Measurements from ENCODE around the gene ARSB. TPM values are rescaled to one million over a fixed set of nuclear protein-coding genes. Genes with fewer than 3 reads are reported as not detected.

Gene ARSB
- total and polyA plus RNA-seq, 9 of the 15 experiments (the other 6 are each of a cell fraction or from before 2014, with no cell fraction given) = 0.52 to 4.6 (median 2.4) TPM

DNA sequence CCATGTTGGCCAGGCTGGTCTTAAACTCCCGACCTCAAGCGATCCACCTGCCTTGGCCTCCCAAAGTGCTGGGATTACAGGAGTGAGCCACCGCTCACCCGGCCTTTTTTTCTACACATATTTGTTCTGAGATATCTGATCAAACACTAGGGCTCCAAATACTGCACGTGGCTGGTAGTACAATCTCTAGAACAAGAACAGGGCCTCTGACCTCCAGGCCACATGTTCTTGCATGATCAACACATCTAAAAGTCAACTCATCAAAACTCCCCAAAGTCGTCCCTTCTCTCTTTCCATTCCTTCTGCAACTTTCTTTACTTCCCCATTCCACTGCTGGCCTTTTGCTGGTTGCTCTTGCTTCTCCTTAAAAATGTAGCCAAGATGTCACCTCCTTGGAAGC lies 223.3 kb downstream of the ARSB start:
- peak in 1 of 4 experiments; percentile 20 for DNase-seq (ENCODE audit: extremely low read depth in 1 of 4, low spot score in 3 of 4)
- CTCF ChIA-PET (ENCODE audit: low intra/inter-chr PET ratio) = no interaction called here
- TF ChIP-seq, protein P1, sequence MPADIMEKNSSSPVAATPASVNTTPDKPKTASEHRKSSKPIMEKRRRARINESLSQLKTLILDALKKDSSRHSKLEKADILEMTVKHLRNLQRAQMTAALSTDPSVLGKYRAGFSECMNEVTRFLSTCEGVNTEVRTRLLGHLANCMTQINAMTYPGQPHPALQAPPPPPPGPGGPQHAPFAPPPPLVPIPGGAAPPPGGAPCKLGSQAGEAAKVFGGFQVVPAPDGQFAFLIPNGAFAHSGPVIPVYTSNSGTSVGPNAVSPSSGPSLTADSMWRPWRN (IDR thresholded peaks at IDR 0.05; ENCODE audit: low read depth) = peak; percentile 30; the same call in 1 of the 2 replicates
- TF ChIP-seq C11orf30 (IDR thresholded peaks at IDR 0.05; ENCODE audit: low read depth) (peak; percentile 52; the same call in 1 of the 2 replicates), TRIM24 (IDR thresholded peaks at IDR 0.05) (no peak), KDM4B (IDR thresholded peaks at IDR 0.05; ENCODE audit: borderline replicate concordance in 2 of 2, low read depth in 1 of 2) (no peak), L3MBTL2 (IDR thresholded peaks at IDR 0.05) (peak; percentile 77), KDM2B (CRISPR knock-in tag; IDR thresholded peaks at IDR 0.05) (no peak), CBFA2T3 (IDR thresholded peaks at IDR 0.05) (peak; percentile 53; the same call in 1 of the 2 replicates)
- TF ChIP-seq, protein P2, sequence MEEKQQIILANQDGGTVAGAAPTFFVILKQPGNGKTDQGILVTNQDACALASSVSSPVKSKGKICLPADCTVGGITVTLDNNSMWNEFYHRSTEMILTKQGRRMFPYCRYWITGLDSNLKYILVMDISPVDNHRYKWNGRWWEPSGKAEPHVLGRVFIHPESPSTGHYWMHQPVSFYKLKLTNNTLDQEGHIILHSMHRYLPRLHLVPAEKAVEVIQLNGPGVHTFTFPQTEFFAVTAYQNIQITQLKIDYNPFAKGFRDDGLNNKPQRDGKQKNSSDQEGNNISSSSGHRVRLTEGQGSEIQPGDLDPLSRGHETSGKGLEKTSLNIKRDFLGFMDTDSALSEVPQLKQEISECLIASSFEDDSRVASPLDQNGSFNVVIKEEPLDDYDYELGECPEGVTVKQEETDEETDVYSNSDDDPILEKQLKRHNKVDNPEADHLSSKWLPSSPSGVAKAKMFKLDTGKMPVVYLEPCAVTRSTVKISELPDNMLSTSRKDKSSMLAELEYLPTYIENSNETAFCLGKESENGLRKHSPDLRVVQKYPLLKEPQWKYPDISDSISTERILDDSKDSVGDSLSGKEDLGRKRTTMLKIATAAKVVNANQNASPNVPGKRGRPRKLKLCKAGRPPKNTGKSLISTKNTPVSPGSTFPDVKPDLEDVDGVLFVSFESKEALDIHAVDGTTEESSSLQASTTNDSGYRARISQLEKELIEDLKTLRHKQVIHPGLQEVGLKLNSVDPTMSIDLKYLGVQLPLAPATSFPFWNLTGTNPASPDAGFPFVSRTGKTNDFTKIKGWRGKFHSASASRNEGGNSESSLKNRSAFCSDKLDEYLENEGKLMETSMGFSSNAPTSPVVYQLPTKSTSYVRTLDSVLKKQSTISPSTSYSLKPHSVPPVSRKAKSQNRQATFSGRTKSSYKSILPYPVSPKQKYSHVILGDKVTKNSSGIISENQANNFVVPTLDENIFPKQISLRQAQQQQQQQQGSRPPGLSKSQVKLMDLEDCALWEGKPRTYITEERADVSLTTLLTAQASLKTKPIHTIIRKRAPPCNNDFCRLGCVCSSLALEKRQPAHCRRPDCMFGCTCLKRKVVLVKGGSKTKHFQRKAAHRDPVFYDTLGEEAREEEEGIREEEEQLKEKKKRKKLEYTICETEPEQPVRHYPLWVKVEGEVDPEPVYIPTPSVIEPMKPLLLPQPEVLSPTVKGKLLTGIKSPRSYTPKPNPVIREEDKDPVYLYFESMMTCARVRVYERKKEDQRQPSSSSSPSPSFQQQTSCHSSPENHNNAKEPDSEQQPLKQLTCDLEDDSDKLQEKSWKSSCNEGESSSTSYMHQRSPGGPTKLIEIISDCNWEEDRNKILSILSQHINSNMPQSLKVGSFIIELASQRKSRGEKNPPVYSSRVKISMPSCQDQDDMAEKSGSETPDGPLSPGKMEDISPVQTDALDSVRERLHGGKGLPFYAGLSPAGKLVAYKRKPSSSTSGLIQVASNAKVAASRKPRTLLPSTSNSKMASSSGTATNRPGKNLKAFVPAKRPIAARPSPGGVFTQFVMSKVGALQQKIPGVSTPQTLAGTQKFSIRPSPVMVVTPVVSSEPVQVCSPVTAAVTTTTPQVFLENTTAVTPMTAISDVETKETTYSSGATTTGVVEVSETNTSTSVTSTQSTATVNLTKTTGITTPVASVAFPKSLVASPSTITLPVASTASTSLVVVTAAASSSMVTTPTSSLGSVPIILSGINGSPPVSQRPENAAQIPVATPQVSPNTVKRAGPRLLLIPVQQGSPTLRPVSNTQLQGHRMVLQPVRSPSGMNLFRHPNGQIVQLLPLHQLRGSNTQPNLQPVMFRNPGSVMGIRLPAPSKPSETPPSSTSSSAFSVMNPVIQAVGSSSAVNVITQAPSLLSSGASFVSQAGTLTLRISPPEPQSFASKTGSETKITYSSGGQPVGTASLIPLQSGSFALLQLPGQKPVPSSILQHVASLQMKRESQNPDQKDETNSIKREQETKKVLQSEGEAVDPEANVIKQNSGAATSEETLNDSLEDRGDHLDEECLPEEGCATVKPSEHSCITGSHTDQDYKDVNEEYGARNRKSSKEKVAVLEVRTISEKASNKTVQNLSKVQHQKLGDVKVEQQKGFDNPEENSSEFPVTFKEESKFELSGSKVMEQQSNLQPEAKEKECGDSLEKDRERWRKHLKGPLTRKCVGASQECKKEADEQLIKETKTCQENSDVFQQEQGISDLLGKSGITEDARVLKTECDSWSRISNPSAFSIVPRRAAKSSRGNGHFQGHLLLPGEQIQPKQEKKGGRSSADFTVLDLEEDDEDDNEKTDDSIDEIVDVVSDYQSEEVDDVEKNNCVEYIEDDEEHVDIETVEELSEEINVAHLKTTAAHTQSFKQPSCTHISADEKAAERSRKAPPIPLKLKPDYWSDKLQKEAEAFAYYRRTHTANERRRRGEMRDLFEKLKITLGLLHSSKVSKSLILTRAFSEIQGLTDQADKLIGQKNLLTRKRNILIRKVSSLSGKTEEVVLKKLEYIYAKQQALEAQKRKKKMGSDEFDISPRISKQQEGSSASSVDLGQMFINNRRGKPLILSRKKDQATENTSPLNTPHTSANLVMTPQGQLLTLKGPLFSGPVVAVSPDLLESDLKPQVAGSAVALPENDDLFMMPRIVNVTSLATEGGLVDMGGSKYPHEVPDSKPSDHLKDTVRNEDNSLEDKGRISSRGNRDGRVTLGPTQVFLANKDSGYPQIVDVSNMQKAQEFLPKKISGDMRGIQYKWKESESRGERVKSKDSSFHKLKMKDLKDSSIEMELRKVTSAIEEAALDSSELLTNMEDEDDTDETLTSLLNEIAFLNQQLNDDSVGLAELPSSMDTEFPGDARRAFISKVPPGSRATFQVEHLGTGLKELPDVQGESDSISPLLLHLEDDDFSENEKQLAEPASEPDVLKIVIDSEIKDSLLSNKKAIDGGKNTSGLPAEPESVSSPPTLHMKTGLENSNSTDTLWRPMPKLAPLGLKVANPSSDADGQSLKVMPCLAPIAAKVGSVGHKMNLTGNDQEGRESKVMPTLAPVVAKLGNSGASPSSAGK (IDR thresholded peaks at IDR 0.05) = peak; percentile 34; the same call in 1 of the 2 replicates
- TF ChIP-seq, protein P3, sequence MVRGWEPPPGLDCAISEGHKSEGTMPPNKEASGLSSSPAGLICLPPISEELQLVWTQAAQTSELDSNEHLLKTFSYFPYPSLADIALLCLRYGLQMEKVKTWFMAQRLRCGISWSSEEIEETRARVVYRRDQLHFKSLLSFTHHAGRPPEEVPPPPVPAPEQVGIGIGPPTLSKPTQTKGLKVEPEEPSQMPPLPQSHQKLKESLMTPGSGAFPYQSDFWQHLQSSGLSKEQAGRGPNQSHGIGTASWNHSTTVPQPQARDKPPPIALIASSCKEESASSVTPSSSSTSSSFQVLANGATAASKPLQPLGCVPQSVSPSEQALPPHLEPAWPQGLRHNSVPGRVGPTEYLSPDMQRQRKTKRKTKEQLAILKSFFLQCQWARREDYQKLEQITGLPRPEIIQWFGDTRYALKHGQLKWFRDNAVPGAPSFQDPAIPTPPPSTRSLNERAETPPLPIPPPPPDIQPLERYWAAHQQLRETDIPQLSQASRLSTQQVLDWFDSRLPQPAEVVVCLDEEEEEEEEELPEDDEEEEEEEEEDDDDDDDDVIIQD (CRISPR knock-in tag; IDR thresholded peaks at IDR 0.05) = no peak

More for the DNA sequence above, 223.3 kb downstream of the ARSB start:
- Histone ChIP-seq H3K4me1 (replicated peaks in 1 of 2; ENCODE audit: control insufficient read depth in 2 of 2, insufficient read depth in 2 of 2, low read length in 2 of 2) (peaks cover 0 to 2% of the 10 kb centered on the region in 2 experiments; a peak in 2 of 5 replicates), H3K79me2 (ENCODE audit: control insufficient read depth, insufficient read depth, low read length) (no peaks in the 10 kb centered on the region), H4K20me1 (replicated peaks; ENCODE audit: control insufficient read depth, insufficient read depth, low read length) (no peaks in the 10 kb centered on the region), H3K9ac (ENCODE audit: insufficient read depth in 1 of 2, low read depth in 2 of 2, low read length in 2 of 2) (no peak overlapping the region), H3K4me2 (ENCODE audit: insufficient read depth, low read length) (no peak overlapping the region), H3K36me3 (ENCODE audit: control insufficient read depth, insufficient read depth, low read length) (no peaks in the 10 kb centered on the region), H3K9me3 (replicated peaks; ENCODE audit: control insufficient read depth, insufficient read depth, low read depth, low read length) (no peaks in the 10 kb centered on the region), H3K4me3 (no peak overlapping the region), H3K27ac (ENCODE audit: extremely low read depth, low read depth, low read length) (no peak overlapping the region), H3K9me1 (ENCODE audit: control insufficient read depth, insufficient read depth, low read length) (no peaks in the 10 kb centered on the region), H2AFZ (ENCODE audit: low read depth, low read length) (peak overlapping the region; percentile 7; the same call in 1 of the 2 replicates), H3K27me3 (ENCODE audit: control insufficient read depth in 2 of 2, insufficient read depth in 2 of 2, low read length in 2 of 2) (peaks cover 17 to 21% of the 10 kb centered on the region in 2 experiments; a peak in 4 of 5 replicates)
- intact Hi-C loops (cut with micrococcal nuclease) (no loop called here), in situ Hi-C loops (cut with MboI) (no loop called here)
- ATAC-seq (no peak), FAIRE-seq (no peak)
- 9% methylated on average over 5 of the region's 6 CpGs for WGBS (ENCODE audit: insufficient coverage, low coverage, missing lambda C conversion rate)
- POLR2A ChIA-PET = no interaction called here
- no TSS peak for BruUV-seq (replicated peaks)

Data from K562 (cell line).